GM21825 (cell line): ENCODE measurements around the gene TARS1.

Source experiments
- ATAC-seq: cut with Tn5 transposase; IDR thresholded peaks from one replicate; pipeline ENCODE4 v1.9.1; 2021; ENCODE audit warnings: mild to moderate bottlenecking, moderate library complexity; ENCODE audit not compliant: unreplicated experiment

The TARS1 gene

DNA sequence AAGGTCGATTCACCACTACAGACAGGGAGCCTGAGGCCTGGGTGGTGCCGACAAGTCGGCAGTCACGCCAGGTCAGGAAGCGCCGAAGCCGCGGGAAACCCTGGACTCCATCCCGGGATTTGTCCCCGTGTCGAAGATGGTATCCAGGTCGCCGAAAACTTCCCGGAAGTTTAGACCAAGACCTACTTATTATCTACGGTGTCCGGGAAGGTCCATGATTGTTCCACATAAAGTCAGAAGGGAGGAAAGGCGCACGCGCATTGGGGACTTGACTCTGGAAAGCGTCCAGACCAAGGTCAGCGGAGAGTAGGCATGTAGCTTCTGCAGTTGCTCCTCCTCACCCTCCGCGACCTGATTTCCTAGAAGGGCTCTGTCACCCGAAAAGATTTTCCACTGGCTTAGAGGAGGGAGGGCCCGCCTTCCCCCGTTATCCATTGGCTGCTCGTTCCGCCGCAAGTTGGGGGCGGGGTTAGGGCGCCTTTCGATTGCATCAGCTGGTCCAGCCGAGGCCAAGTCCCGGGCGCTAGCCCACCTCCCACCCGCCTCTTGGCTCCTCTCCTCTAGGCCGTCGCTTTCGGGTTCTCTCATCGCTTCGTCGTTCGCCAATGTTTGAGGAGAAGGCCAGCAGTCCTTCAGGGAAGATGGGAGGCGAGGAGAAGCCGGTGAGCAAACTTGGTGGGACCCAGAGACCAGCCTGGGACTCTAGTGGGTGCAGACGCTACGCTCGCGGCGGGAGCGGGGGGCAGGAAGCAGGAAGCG, at the start of gene TARS1:
TSS of gene TARS1 (plus strand) at position 484 of the 759 bp plus-strand sequence. CDS start at position 606, 122 bp downstream.
- ATAC-seq: peak; percentile 96

DNA sequence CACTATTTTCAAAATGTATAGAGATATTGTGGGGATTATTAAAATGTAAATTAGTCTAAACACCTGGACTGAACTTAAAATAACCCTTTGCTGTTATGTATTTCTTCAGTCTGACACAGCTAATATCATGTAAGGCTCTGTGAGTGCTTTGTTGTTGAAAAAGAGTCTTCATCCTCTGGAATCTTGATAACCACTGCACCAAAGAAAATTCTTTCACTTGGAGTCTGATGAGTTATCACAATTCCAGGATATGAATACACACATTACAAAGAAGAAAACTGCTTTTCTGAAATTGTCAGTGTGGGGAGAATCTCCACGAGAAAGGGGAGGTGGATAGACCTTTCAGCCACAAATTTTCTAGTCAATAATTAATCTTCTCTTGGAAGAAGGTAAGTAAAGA, 42.3 kb upstream of the TARS1 start:
- no peak for ATAC-seq

- ATAC-seq: no peak
These were observed 40.1 kb upstream of the TARS1 start for GRCh38 chr5:33400675-33401074.

- ATAC-seq: no peak
These were observed 39.0 kb upstream of the TARS1 start for GRCh38 chr5:33401482-33402390.

- ATAC-seq: no peak
These were observed 37.6 kb upstream of the TARS1 start for GRCh38 chr5:33403187-33403586.

GRCh38 chr5:33408816-33409215, 31.9 kb upstream of the TARS1 start:
- ATAC-seq: no peak

DNA sequence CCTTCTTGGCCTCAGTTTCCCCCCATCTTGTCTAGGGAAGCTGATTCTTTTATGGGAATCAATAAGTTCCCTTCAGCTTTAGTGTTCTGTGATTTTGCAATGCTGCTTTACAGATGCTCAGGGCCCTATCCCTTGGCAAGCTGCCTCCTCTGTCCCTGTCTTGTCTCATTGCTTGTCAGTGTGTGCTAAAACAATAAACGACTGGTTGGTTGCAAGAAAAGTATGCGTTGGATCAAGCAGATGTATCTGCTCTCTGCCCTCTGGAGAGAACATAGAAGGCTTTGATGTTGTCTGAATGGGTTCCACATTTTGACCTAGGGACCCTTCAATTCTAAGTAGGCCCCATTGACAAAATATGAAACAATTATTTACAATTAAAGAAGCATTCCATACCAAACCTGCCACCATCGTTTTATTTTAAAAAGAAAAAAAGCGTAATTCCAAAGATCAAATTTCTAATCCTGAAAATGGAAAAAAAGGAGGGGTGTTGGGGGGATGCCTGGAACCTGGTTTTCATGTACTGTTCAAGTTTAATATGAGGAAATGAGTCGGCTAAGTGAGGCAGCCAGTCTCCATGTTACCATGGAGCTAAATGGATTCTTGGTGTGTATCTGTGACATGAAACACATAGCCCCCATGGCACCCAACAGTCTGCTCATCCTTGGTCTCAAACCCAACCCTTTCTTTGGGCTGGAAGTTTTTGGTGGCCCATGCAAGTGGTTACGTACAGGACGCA, 31.2 kb upstream of the TARS1 start:
- ATAC-seq: no peak

DNA sequence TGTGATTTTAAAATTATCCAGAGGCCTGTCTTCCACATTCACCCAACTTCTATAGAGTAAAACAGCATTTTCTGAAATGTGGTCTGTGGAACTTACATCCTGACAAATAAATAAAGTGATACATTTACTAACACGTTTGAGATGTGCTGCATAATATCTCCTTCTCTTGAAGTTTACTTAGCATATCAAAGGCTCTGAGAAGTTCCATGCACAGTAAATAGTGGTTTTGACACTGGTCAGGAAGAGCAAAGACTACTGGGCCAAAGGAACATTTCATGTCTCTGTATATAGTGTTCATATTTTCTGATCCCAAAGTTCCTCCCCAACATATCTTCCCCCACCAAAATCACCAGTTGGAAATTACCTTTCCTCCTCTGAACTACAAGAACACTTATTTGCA, 30.5 kb upstream of the TARS1 start:
- no peak for ATAC-seq

DNA sequence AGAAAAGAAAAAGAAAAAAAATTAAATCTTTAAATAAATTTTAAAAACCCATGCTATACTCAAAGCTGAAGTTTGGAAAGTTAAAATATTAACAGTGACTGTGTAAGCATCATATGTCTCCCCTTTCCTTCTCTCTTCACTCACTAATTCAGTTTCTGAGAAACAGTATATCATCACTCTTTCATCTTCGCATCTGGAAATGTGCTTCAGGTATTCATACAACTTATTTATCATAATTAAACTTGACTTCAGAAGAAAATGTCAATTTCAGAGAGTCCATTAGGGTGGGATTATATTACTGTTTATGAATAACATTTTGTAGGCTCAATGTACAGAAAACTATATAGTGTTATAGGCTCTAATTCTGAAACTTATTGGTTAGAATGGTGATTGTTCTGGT, 29.3 kb upstream of the TARS1 start:
- ATAC-seq: no peak

DNA sequence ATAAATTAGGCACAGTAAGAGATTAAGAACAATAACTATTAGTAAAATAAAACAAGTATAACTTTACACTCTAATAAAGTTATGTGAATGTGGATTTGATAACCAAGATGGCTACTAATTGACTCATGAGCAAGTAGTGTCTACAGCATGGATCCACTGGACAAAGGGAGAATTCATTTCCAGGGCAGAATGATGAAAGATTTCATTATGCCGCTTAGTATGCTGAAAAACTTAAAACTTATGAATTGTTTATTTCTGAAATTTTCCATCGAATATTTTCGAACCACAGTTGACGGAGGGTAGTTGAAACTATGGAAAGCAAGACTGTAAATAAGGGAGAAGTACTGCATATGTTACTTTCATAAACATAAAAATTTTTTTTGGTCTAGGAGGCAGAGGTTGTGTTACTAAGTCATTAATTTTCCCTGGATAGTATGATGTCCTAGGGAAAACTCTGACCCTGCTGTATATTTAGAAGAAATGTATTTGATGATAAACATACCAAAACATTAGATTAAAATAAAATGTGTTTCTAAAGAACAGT, 24.9 kb upstream of the TARS1 start:
- ATAC-seq: no peak

GRCh38 chr5:33417632-33418031, 23.1 kb upstream of the TARS1 start:
- no peak for ATAC-seq

DNA sequence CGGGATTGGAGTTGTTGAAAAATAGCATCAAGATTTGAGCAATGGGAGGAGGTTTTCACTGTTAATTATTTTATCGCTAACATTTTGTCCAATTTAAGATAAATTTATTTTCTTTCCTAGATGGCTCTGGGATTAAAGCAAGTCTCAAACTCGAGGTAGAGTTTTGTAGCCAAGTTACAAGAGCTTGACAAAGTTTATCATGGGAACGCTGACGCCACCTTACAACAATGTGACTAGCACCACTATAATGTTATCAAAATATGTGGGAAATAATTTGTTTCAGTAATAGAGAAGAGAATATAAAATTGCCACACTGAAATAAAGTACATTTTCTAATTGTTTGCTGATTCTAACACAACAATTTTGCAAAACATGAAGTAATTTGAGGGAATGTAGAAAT, 19.8 kb upstream of the TARS1 start:
- ATAC-seq: no peak

DNA sequence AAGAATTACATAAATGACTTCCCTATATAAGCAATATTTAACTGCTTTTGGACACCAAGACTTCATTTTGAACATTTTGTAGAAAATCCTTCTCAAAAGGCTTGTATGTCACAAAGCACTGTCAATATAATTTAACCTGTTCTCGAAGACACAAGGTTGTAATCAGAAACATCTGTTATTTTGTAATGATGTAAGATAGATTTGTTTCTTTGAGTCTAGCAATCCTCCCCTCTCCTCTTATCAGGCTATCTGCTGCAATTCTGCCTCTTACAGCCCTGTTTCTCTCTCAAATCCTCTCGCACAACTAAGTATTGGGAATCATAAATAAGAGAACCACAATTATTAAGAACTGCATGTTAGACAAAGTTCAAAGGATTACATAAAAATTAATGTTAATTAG, 18.6 kb upstream of the TARS1 start:
- ATAC-seq: no peak

DNA sequence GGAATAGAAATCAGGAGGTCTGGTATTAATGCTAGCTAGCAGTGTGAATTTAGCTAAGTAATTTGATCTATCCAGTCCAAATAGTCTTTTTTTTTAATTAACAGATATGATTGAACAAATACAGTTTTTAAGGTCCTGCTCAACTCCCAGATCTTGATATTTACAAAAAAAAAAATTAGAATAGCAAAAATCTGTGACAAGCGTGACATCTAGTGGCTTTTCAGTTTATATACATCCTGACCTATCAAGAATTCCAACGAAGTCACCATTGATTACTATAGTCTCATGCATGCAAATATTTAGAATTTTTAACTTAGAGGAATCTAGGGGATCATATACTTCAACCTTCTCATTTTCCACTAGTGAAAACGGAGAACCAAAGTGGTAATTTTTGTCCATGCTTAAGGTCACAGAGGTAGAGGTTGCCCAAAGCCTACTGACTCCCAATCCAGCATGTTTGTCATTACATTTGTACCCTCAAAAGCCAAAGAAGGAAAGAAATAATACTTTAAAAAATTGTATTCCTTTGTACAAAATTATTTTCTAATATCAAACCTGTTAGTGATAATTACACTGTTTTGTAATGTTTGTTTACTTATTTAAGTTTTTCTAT, 17.6 kb upstream of the TARS1 start:
- no peak for ATAC-seq

GRCh38 chr5:33425314-33425713, 15.5 kb upstream of the TARS1 start:
- no peak for ATAC-seq

DNA sequence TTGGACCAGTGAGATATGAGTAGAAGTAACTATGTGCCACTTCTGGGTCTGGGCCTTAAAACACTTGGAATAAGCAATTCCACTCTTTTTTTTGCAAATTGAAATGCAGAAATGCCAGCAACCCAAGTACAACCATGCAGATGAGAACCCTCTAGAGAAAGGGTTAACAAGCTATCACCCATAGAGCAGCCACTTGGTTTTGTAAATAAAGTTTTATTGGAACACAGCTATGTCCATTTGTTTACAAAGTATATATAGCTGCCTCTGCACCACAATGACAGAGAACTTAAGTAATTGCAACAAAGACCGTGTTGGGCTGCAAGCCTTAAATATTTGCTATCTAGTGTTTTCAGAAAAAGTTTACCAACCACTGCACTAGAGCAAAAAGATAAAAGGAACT, 9.8 kb upstream of the TARS1 start:
- ATAC-seq: no peak

DNA sequence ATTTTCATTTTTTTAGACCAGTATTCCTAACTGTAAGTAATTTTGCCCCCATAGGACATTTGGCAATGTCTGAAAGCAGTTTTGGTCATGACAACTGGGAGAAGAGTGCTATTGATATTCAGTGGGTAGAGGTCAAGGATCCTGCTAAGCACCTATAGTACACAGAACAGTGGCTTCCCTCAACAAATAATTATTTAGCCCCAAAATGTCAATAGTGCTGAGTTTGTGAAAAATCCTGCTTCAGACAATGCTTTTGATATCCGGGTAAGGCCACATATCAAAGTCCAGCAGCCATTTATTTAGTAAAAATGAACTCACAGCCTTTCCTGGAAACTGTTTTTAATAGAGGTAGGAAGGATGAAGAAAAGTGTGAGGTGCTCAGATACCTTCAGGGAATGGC, 8.1 kb upstream of the TARS1 start:
- ATAC-seq: no peak

DNA sequence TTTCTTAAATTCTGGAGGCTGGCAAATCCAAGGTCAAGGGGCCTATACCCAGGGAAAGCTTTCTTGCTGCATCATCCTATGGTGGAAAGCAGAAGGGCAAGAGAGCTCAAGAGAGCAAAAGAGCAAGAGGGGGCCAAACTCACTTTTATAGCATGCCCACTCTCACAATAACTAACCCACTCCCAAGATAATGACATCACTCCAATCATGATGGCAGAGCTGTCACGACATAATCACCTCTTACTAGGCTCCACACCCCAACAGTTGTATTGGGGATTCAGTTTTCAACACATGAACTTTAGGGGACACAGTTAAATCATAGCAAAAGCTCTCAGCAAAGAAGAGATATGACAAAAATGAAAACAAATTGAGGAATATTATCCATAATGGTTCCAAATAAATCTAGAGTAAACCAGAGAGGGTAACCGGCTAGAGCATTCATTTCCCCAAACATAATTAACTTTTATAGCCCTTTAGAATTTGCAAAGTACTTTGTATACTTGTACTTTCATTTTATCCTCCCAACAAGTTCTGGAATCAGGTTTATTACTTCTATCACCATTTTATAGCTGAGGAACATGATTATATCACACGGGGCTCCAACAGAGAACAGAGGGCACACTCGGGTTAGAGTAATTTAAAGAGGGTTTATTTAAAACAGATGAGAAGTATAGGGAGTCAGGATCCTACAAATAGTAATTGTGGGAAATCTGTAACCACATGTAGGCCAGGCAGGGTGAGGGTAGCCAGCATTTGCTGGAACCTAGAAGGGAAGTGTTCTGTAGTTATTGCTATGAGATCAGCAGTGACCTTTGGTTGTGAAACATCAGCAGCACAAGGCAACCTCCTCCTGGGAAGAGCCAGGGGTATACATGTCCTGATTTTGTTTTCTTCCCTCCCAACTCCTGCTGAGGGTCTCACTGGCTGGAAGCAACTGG, 7.2 kb upstream of the TARS1 start:
- no peak for ATAC-seq

GRCh38 chr5:33435893-33436490, 4.8 kb upstream of the TARS1 start:
- ATAC-seq: peak; percentile 41
